Endodermal cell (in vitro differentiated cells): Measurements from ENCODE around the gene GAGE12E. TPM values are rescaled to one million over a fixed set of nuclear protein-coding genes. Genes with fewer than 3 reads are reported as not detected.
"Not testable (repeated sequence)": the region's sequence is repeated elsewhere in the genome, so short reads cannot be mapped to it uniquely, and the experiment has no call there.

ENCODE experiments used
- DNase-seq: peaks from one replicate; pipeline ENCODE4 v3.0.0-alpha.2; 2017
- H3K27ac ChIP-seq: 2 replicates; pipeline ENCODE4 v1.5.1; 2013; ENCODE audit warnings: mild to moderate bottlenecking, low read depth, low read length, moderate library complexity
- H3K27me3 ChIP-seq: 2 replicates; pipeline ENCODE4 v1.6.1; 2013; ENCODE audit warnings: mild to moderate bottlenecking, low read length, moderate library complexity; ENCODE audit not compliant: insufficient read depth, control insufficient read depth, poor library complexity, severe bottlenecking
- H3K36me3 ChIP-seq: 2 replicates; pipeline ENCODE4 v1.7.0; 2013; ENCODE audit warnings: mild to moderate bottlenecking, low read length, moderate library complexity; ENCODE audit not compliant: control insufficient read depth, insufficient read depth
- H3K4me1 ChIP-seq: one replicate; pipeline ENCODE4 v1.7.0; 2013; ENCODE audit warnings: low read length; ENCODE audit not compliant: control insufficient read depth, insufficient read depth
- H3K4me3 ChIP-seq: 2 replicates; pipeline ENCODE4 v1.5.1; 2013; ENCODE audit warnings: mild to moderate bottlenecking, low read length, moderate library complexity
- H3K9ac ChIP-seq: 2 replicates; pipeline ENCODE4 v1.6.1; 2013; ENCODE audit warnings: mild to moderate bottlenecking, low read length, moderate library complexity; ENCODE audit not compliant: poor library complexity, severe bottlenecking; ENCODE audit errors: extremely low read depth
- H3K9me3 ChIP-seq: 2 replicates; pipeline ENCODE4 v1.6.1; 2013; ENCODE audit warnings: mild to moderate bottlenecking, low read length, moderate library complexity; ENCODE audit not compliant: control insufficient read depth
- H3K27ac Mint-ChIP-seq: 2 replicates; pipeline ENCODE4 v1.8.0; 2020; ENCODE audit warnings: mixed read lengths
- H3K27me3 Mint-ChIP-seq: 2 replicates; pipeline ENCODE4 v1.8.0; 2021; ENCODE audit warnings: mild to moderate bottlenecking, mixed read lengths; ENCODE audit not compliant: insufficient read depth
- H3K36me3 Mint-ChIP-seq: 2 replicates; pipeline ENCODE4 v1.8.0; 2020; ENCODE audit warnings: low read depth, mixed read lengths
- H3K4me1 Mint-ChIP-seq: 2 replicates; pipeline ENCODE4 v1.8.0; 2020; ENCODE audit warnings: mixed read lengths
- H3K4me3 Mint-ChIP-seq: 2 replicates; pipeline ENCODE4 v1.8.0; 2020; ENCODE audit warnings: mild to moderate bottlenecking, moderate library complexity, mixed read lengths
- H3K9me3 Mint-ChIP-seq: 2 replicates; pipeline ENCODE4 v1.8.0; 2020; ENCODE audit warnings: mild to moderate bottlenecking, mixed read lengths
- WGBS, 2 experiments: methylation state at CpG; one replicate each; pipeline versions ENCODE4 v1.1.5 to v1.1.7; 2013; ENCODE audit warnings: missing lambda C conversion rate in 2 of 2, mixed read lengths in 1 of 2; ENCODE audit not compliant: insufficient coverage in 1 of 2, insufficient read length in 1 of 2; 5-methylcytosine and 5-hydroxymethylcytosine counted together
- total RNA-seq, 2 donors: library from RNA; stranded (reverse); fragmentation: NEBNext Ultra II Directional in 1 of 2; extraction: Animal tissue kit (Norgen Biotek cat#: 25700) in 1 of 2; gene quantifications; 2 replicates in 1 of 2; 3 replicates in 1 of 2; pipeline ENCODE4 v1.2.1, GENCODE V29; 2021

Gene GAGE12E
- total RNA-seq, 2 donors from 2014 or later = not detected

DNA sequence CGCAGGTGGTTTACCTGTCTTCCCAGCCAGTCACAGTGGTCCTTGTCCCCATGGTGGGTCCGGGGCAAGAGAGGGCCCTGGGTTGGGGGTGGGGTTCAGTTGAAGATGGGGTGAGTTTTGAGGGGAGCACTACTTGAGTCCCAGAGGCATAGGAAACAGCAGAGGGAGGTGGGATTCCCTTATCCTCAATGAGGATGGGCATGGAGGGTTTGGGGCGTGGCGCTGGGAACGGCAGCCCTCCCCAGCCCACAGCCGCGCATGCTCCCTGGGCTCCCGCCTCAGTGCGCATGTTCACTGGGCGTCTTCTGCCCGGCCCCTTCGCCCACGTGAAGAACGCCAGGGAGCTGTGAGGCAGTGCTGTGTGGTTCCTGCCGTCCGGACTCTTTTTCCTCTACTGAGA, 28.6 kb downstream of the GAGE12E start, which contains the start of gene GAGE12H:
Gene GAGE12H (plus strand): TSS at position 301 of the 400 bp plus-strand sequence. CDS start 1,155 bp downstream, outside the sequence.
- WGBS, 2 experiments = no CpG with 5 or more reads among the region's 16 CpGs
- H3K36me3 ChIP-seq, H3K27me3 ChIP-seq, H3K9me3 Mint-ChIP-seq, H3K9me3 ChIP-seq, H3K4me1 ChIP-seq, H3K9ac ChIP-seq, H3K36me3 Mint-ChIP-seq, H3K4me3 ChIP-seq, H3K27me3 Mint-ChIP-seq, H3K27ac Mint-ChIP-seq, DNase-seq, H3K4me1 Mint-ChIP-seq, H3K27ac ChIP-seq, H3K4me3 Mint-ChIP-seq: not testable (repeated sequence)

DNA sequence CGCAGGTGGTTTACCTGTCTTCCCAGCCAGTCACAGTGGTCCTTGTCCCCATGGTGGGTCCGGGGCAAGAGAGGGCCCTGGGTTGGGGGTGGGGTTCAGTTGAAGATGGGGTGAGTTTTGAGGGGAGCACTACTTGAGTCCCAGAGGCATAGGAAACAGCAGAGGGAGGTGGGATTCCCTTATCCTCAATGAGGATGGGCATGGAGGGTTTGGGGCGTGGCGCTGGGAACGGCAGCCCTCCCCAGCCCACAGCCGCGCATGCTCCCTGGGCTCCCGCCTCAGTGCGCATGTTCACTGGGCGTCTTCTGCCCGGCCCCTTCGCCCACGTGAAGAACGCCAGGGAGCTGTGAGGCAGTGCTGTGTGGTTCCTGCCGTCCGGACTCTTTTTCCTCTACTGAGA, 38.1 kb downstream of the GAGE12E start, which contains the start of gene GAGE2A:
Gene GAGE2A (plus strand): TSS at position 301 of the 400 bp plus-strand sequence. CDS start 1,155 bp downstream, outside the sequence.
- H3K27me3 Mint-ChIP-seq, H3K27ac ChIP-seq, H3K9me3 Mint-ChIP-seq, H3K4me3 ChIP-seq, H3K4me1 ChIP-seq, H3K27me3 ChIP-seq, H3K9me3 ChIP-seq, H3K36me3 ChIP-seq, H3K4me3 Mint-ChIP-seq, DNase-seq, H3K27ac Mint-ChIP-seq, H3K36me3 Mint-ChIP-seq, H3K9ac ChIP-seq, H3K4me1 Mint-ChIP-seq: not testable (repeated sequence)
- WGBS, 2 experiments = no CpG with 5 or more reads among the region's 16 CpGs

DNA sequence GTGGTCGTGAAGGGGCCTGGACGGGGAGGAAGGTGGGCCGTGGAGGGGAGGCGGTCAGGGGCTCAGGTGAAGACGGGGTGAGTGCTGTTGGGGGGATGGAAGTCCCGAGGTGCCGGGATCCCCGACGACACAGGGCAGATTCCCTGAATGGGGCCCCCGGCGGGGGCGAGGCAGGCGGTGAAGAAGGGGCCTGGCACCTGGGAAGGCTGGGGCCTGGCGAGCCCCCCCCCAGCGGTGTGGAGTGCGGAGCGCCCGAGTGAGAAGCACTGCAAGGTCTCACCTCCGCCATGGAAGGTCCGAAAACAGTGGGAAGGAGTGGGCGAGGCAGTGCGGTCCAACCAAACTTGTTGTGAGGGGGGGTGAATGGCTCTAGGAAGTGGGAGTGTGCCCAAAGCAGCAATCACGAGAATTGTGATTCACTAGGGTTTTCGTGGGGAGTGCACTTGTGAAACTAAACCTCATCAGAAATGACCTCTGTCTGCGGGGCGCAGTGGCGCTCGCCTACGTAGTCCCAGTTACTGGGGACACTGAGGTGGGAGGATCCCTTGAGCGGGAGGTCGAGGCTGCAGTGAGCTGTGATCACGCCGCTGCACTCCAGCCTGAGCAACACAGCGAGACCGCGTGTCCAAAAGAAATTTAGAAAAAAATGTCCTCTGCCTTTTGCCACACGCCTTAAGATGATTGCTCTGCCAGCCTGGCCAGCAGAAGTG, 38.8 kb downstream of the GAGE12E start:
- H3K9ac ChIP-seq, H3K4me3 Mint-ChIP-seq, H3K4me1 ChIP-seq, H3K4me1 Mint-ChIP-seq, H3K36me3 Mint-ChIP-seq, H3K36me3 ChIP-seq, H3K27me3 Mint-ChIP-seq, H3K9me3 Mint-ChIP-seq, H3K27ac ChIP-seq, H3K9me3 ChIP-seq, H3K4me3 ChIP-seq, H3K27me3 ChIP-seq, DNase-seq, H3K27ac Mint-ChIP-seq: not testable (repeated sequence)
- 96 to 100% methylated on average over 2 to 17 of the region's 37 CpGs for WGBS, 2 experiments

DNA sequence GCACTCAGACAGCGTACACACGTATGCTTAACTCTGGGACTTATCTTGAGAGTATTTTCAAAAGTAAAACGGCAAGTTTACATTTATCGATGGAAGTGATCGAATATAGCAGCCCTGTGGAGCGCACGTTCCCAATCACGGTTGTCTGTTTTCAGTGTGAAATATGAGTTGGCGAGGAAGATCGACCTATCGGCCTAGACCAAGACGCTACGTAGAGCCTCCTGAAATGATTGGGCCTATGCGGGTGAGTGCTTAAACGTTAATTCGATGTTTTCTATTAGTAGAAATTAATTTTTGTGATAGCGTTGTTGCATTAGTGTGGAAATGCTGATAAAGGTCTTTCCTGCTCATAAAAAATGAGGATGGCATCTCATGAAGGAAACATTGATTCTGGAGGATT, 39.4 kb downstream of the GAGE12E start:
- H3K4me3 ChIP-seq, H3K27ac ChIP-seq, H3K36me3 Mint-ChIP-seq, H3K36me3 ChIP-seq, DNase-seq, H3K27me3 ChIP-seq, H3K27me3 Mint-ChIP-seq, H3K9ac ChIP-seq, H3K4me1 Mint-ChIP-seq, H3K9me3 Mint-ChIP-seq, H3K4me1 ChIP-seq, H3K4me3 Mint-ChIP-seq, H3K27ac Mint-ChIP-seq, H3K9me3 ChIP-seq: not testable (repeated sequence)
- WGBS, 2 experiments = 98% methylated on average over 12 of the region's 17 CpGs; no CpG with 5 or more reads in 1 of the 2 experiments

DNA sequence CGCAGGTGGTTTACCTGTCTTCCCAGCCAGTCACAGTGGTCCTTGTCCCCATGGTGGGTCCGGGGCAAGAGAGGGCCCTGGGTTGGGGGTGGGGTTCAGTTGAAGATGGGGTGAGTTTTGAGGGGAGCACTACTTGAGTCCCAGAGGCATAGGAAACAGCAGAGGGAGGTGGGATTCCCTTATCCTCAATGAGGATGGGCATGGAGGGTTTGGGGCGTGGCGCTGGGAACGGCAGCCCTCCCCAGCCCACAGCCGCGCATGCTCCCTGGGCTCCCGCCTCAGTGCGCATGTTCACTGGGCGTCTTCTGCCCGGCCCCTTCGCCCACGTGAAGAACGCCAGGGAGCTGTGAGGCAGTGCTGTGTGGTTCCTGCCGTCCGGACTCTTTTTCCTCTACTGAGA, 47.6 kb downstream of the GAGE12E start, which contains the start of gene GAGE1:
Gene GAGE1 (plus strand): TSS at position 301 of the 400 bp plus-strand sequence. CDS start 1,155 bp downstream, outside the sequence.
- not testable (repeated sequence) for H3K36me3 ChIP-seq, H3K4me1 Mint-ChIP-seq, H3K27ac Mint-ChIP-seq, H3K9me3 ChIP-seq, H3K27me3 ChIP-seq, H3K4me3 ChIP-seq, H3K36me3 Mint-ChIP-seq, H3K9ac ChIP-seq, H3K27ac ChIP-seq, H3K27me3 Mint-ChIP-seq, H3K9me3 Mint-ChIP-seq, DNase-seq, H3K4me3 Mint-ChIP-seq, H3K4me1 ChIP-seq
- WGBS, 2 experiments = no CpG with 5 or more reads among the region's 16 CpGs

Other genes starting within 250 kb of the GAGE12E start
- gene GAGE10, start 247.6 kb upstream of the GAGE12E start, total RNA-seq = not detected
- gene GAGE12J, start 229.3 kb upstream of the GAGE12E start, total RNA-seq = not detected
- not detected for gene GAGE13, start 219.7 kb upstream of the GAGE12E start, total RNA-seq
- gene GAGE12C, start 19.1 kb upstream of the GAGE12E start, total RNA-seq = not detected
- gene GAGE12D, start 9.6 kb upstream of the GAGE12E start, total RNA-seq = not detected
- gene GAGE12F, start 9.6 kb downstream of the GAGE12E start, total RNA-seq = not detected
- not detected for gene GAGE12G, start 19.1 kb downstream of the GAGE12E start, total RNA-seq
- gene GAGE12H, start 28.7 kb downstream of the GAGE12E start, total RNA-seq = not detected
- gene GAGE2A, start 38.2 kb downstream of the GAGE12E start, total RNA-seq = not detected
- gene GAGE1, start 47.7 kb downstream of the GAGE12E start, total RNA-seq = not detected
- not detected for gene PAGE1, start 144.7 kb downstream of the GAGE12E start, total RNA-seq